ENCODE data around the gene NUDT16L1.

NUDT16L1 gene

GRCh38 chr16:4693296-4693955, at the start of gene NUDT16L1:
Gene NUDT16L1, plus strand, starts transcription at chr16:4693562. Its CDS starts 165 bp downstream, at chr16:4693727.
- peak; percentile 97 for DNase-seq (ENCODE audit: low read depth)

GRCh38 chr16:4646773-4647643, 46.4 kb upstream of the NUDT16L1 start:
- DNase-seq (ENCODE audit: low read depth) = no peak

DNA sequence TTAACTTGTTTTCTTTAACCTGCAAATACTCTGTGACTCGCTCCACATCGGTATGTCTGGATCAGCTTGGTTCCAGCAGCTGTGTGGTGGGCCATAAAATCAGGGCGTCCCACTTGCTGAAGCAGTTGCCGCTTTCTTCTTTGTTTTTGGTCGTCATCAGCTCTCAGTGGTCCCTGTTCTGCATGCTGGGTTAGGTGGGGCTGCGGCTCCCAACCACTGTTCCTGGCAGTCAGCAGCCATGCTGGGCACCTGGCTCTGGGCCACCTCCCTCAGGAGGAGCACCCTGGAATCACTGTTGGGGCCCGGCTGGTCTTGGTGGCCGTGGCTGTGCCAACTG, 45.8 kb upstream of the NUDT16L1 start:
- no peak for DNase-seq (ENCODE audit: low read depth)

DNA sequence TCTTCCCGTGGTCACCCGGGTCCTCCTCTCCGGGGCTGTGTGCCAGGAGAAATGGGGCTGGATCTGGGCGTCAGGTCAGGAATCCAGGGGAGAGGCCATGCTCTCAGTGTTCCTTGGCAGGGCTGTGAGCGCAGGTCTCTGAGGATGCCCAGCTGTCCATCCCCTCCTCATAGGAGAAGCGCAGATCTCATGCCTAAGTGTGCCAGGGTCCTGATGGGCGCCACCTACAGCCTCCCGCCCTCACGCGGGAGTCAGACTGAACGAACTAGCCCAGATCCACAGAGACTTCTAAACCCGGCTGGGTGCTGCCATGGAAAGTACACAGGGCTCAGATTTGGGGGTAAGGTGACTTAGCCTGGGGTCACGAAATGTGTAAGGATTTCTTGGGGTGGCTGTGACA, 44.4 kb upstream of the NUDT16L1 start:
- no peak for DNase-seq (ENCODE audit: low read depth)

- DNase-seq (ENCODE audit: low read depth) = no peak
Measured at GRCh38 chr16:4649744-4650442, 43.5 kb upstream of the NUDT16L1 start.

DNA sequence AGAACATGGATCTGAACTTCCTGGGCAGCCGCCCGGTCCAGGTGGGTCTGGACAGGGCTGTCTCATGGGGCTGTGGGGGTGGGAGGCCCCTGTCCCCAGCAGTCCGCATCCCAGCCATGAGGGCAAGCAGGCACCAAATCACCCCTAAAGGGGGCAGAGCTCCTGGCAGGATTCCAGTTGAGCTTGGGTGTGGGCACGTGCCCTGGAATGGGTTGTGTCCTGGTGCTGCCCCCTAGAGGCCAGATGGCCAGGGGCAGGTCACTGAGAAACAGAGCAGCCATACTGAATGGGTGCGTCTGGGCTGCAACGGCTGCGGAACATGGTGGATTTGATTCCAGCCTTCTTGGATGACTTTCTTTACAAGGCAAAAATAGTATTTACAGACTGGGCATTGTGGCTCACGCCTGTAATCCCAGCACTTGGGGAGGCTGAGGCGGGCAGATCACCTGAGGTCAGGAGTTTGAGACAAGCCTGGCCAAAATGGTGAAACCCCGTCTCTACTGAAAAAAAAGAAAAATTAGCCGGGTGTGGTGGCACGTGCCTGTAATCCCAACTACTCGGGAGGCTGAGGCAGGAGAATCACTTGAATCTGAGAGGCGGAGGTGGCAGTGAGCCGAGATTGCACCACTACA, 42.8 kb upstream of the NUDT16L1 start:
- DNase-seq (ENCODE audit: low read depth) = peak; percentile 60

GRCh38 chr16:4651827-4652226, 41.5 kb upstream of the NUDT16L1 start:
- DNase-seq (ENCODE audit: low read depth) = no peak

GRCh38 chr16:4652561-4652960, 40.8 kb upstream of the NUDT16L1 start:
- no peak for DNase-seq (ENCODE audit: low read depth)

- DNase-seq (ENCODE audit: low read depth) = no peak
Measured at GRCh38 chr16:4654011-4654963, 39.1 kb upstream of the NUDT16L1 start.

DNA sequence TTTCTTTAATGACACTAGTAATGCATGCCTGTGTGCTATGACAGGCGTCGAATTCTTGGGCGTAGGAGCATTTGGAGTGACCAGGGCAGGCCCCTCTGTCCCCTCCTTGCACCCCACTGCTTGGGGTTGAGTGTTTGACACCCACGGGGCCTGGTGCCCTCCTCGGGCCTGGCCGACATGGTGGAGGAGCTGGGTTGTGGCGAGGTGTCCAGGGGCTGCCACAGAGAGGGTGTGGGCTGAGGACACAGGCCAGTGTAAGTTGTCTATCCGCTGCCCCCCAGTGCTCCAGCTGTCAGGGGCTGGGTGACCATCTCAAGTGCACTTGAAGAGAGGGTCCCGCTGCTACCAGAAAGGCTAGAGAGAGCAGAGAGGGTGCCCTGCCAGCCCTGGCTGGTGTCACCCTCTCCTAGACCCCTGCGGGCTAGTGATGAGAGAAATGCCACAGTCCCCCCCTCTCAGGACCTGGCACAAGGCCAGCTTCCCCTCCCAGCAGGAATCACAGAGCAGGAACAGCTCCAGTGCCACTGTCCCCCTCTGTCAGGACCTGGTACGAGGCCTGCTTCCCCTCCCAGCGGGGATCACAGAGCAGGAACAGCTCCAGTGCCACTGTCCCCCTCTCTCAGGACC, 38.3 kb upstream of the NUDT16L1 start:
- no peak for DNase-seq (ENCODE audit: low read depth)

DNA sequence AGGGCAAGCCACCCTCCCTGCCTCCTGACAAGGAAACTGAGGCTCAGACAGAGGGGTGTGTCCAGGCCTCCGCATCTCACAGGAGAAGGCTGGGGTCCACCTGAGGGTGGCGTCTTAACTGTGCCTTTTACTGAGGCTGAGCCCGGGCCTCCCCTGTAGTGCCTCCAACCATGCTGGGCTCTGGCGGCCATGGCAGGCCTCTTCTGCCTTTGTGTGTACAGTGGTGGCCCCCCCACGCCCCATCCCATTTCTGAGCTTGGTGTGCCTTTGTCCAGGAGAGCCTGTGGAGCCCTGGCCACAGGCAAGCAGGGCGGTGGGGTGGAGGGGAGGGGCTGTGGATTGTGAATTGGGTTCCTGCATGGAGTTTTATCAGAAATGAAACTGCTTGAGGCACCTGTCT, 37.6 kb upstream of the NUDT16L1 start:
- DNase-seq (ENCODE audit: low read depth) = no peak

DNA sequence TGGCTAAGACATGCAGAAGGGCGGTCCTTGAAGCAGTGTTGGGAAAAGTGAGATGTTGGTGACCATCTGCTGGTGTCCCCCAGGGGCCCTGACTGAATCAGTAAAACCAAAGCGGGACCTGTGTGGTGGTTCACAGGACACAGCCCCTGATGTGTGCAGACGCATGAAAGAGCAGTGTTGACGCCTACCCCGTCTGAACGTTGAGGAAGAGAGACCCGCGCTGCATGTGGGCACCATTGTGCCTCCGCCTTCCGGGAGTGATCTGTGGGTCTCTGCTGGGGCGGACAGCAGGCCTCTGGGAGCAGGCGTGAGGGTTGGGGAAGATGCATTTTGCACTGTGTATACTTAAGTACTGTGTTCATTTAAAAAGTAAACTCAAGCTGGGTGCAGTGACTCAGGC, 37.1 kb upstream of the NUDT16L1 start:
- no peak for DNase-seq (ENCODE audit: low read depth)

- DNase-seq (ENCODE audit: low read depth) = no peak
Measured at GRCh38 chr16:4656695-4657686, 36.4 kb upstream of the NUDT16L1 start.

DNA sequence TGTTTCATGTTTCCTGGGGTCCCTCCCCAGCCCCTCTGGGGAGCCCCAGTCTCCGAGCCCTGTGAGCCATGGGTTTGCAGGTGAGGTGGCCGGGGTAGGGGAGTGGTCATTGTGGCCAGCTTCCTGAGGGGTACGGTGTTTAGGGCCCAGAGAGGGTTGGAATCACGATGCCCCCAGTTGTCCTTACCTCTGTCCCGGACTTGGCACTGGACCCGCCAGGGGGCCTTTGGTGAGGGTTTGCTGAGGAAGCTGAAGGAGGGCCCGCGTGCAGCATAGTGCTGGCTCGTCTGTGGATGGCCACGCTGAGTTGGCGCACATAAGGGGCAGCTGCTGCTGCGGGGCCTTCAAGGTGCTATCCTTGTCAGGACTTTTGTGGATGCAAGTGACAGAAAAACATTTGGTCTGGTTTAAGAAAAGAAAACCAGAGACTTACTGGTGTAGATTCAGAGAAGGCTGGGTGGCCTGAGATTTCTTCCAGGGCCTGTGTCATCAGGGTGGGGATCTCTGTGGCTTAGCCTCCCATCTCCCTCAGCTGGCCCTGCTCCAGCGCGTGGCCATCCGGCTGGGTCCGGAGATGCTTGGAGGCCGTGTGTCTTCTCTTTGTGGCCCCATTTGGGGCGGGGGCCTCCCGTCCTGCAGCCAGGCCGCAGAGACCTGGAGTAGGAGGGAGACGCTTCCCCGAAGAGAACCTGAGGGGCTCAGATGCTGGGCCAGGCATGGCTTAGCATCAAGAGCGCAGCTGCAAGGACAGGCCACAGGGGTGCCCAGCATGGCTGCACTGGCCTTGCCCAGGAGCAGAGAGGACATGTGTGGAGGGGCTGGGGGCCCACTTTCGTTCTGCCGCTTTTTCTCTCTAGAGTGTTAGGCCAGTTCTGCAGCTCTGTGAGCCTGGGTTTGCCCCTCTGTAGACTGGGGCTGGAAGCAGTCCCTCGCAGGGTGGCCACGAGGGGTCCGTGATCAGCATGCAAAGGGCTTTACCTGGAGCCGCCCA, 33.7 kb upstream of the NUDT16L1 start:
- DNase-seq (ENCODE audit: low read depth) = no peak

GRCh38 chr16:4660454-4661007, 32.8 kb upstream of the NUDT16L1 start:
- DNase-seq (ENCODE audit: low read depth) = peak; percentile 72

DNA sequence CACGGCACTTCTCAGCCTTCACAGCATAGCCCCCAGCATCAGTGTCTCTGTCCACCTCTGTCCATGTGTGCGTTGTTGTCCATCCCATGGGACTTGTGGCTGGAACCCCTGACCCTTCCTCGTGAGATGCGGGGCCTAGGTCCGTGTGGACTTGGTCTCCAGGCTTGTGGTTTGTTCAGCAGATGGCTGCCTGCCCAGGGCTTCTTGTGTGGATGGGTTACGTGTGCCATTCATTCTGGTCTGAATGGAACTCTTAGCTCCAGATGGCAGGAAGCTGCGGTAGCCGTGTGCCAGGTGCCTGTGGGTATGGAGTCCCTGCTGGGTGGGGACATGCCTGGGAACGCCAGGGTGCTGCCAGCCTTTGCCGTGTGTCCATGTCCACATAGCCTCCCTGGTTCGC, 31.7 kb upstream of the NUDT16L1 start:
- DNase-seq (ENCODE audit: low read depth) = no peak

DNA sequence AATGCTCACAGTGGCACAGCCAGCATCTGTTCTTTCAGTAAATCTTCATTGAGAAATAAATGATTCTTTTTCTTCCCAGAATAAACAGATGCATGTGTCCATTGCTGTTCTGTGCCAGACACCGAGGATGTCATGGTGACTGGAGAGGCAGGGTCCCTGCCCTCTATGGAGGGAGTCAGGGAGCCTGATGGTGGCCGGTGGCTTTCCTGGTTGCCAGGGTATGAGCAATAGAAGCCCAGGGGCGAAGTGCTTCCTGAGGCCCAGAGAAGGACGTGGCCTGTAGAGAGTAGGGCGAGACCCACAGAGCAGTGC, 29.9 kb upstream of the NUDT16L1 start:
- DNase-seq (ENCODE audit: low read depth) = no peak

DNA sequence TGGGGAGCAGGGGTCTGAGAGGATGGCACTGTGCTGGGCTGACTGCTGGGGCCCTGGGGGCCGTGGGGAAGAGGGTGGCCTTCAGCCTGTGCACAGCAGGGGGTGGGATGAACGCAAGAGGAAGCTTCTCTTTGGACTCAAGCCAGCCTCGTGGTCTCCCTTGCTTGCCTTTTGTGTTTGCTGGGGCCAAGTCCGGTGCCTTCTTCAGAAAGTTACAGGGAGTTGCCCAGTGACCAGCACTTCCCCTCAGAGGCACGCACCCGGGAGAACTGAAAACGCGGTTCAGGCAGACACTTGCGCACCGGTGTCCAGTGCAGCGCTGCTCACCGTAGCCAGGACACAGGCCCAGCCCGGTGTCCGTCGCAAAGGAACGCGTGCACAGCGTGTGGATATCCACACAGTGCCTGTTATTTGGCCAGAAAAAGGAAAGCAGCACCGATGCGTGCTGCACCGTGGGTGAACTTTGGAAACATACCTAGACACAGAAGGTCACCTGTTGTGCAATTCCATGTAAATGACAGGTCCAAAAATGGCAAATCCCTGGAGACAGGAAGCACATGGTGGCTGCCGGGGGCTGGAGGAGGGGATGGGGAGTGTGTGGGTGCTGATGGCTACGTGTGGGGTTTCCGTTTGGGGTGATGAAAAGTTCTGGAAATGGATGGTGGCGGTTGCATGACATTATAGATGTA, 29.4 kb upstream of the NUDT16L1 start:
- no peak for DNase-seq (ENCODE audit: low read depth)
